Parathyroid adenoma (tissue), 2 donors: Measurements from ENCODE around the gene F10.

Experiments
- H2AFZ ChIP-seq: fragments of 300-600 bp; sonication (generic); one replicate; pipeline ENCODE4 v1.7.0; 2017; ENCODE audit warnings: antibody characterized with exemption, mild to moderate bottlenecking
- H3K27ac ChIP-seq: fragments of 300-600 bp; sonication (generic); one replicate; pipeline ENCODE4 v1.7.0; 2017
- H3K27me3 ChIP-seq: fragments of 300-600 bp; sonication (generic); one replicate; pipeline ENCODE4 v1.7.0; 2017; ENCODE audit warnings: low read length; ENCODE audit not compliant: control insufficient read depth, insufficient read depth
- H3K36me3 ChIP-seq: fragments of 300-600 bp; sonication (generic); one replicate; pipeline ENCODE4 v1.7.0; 2017; ENCODE audit warnings: low read length; ENCODE audit not compliant: control insufficient read depth, insufficient read depth
- H3K4me1 ChIP-seq: fragments of 300-600 bp; sonication (generic); one replicate; pipeline ENCODE4 v1.7.0; 2017; ENCODE audit warnings: control low read depth
- H3K4me2 ChIP-seq: fragments of 300-600 bp; sonication (generic); one replicate; pipeline ENCODE4 v1.7.0; 2017; ENCODE audit warnings: low read length
- H3K4me3 ChIP-seq: fragments of 300-600 bp; sonication (generic); one replicate; pipeline ENCODE4 v1.7.0; 2017; ENCODE audit warnings: low read depth, low read length
- H3K79me2 ChIP-seq: fragments of 300-600 bp; sonication (generic); one replicate; pipeline ENCODE4 v1.7.0; 2017; ENCODE audit warnings: control low read depth
- H3K9ac ChIP-seq: fragments of 300-600 bp; sonication (generic); one replicate; pipeline ENCODE4 v1.7.0; 2017; ENCODE audit warnings: mild to moderate bottlenecking
- H3K9me3 ChIP-seq: fragments of 300-600 bp; sonication (generic); one replicate; pipeline ENCODE4 v1.7.0; 2017; ENCODE audit warnings: low read length; ENCODE audit not compliant: control insufficient read depth
- TF ChIP-seq, protein P1 (sequence below): fragments of 300-600 bp; sonication (generic); IDR thresholded peaks from one replicate; pipeline ENCODE4 v1.7.0; 2017; ENCODE audit warnings: antibody characterized with exemption, mild to moderate bottlenecking
- donor health status: primary hyperparathyroidism.

F10 gene

GRCh38 chr13:113183450-113184129 is 61.0 kb downstream of the F10 start:
- no peak overlapping the region for H2AFZ ChIP-seq
- H3K79me2 ChIP-seq = peaks cover 3% of the 10 kb centered on the region
- no peak overlapping the region for H3K27ac ChIP-seq
- no peaks in the 10 kb centered on the region for H3K4me1 ChIP-seq
- H3K4me3 ChIP-seq = no peak overlapping the region
- H3K9ac ChIP-seq = no peak overlapping the region
- no peaks in the 10 kb centered on the region for H3K27me3 ChIP-seq
- H3K36me3 ChIP-seq = no peaks in the 10 kb centered on the region
- no peaks in the 10 kb centered on the region for H3K9me3 ChIP-seq
- H3K4me2 ChIP-seq = no peak overlapping the region
- TF ChIP-seq, protein P1, sequence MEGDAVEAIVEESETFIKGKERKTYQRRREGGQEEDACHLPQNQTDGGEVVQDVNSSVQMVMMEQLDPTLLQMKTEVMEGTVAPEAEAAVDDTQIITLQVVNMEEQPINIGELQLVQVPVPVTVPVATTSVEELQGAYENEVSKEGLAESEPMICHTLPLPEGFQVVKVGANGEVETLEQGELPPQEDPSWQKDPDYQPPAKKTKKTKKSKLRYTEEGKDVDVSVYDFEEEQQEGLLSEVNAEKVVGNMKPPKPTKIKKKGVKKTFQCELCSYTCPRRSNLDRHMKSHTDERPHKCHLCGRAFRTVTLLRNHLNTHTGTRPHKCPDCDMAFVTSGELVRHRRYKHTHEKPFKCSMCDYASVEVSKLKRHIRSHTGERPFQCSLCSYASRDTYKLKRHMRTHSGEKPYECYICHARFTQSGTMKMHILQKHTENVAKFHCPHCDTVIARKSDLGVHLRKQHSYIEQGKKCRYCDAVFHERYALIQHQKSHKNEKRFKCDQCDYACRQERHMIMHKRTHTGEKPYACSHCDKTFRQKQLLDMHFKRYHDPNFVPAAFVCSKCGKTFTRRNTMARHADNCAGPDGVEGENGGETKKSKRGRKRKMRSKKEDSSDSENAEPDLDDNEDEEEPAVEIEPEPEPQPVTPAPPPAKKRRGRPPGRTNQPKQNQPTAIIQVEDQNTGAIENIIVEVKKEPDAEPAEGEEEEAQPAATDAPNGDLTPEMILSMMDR = no peak

DNA sequence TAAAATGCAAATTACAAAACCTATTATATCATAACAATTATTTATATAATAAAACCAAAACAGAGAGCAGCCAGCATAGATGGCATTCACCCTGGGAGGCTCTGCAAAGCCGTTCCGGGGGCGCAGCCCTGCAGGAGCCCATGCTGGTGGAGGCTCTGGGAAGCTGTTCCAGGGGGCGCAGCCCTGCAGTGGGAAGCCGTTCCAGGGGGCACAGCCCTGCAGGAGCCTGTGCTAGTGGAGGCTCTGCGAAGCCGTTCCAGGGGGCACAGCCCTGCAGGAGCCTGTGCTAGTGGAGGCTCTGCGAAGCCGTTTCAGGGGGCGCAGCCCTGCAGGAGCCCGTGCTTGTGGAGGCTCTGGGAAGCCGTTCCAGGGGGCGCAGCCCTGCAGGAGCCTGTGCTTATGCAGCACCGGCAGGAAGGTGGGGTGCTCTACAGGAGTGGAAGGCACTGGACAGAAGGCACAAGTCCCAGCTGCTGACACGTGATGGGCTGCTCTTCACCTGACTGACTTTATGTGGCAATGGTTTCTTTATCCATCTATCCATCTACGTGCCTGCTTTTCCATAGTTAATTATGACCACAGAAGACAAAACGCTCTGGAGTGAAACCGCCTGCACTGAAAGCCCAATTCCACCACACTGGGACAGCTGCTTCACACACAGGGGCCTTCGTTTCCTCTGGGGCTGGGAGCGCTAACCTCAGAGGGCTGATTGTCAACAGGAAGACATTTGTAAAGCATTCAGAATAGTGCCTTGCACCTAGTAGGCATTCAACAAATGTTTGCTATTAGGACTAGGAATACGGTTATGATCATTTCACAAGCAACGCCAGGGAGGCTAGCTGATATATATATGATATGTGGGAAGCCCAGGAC is 62.2 kb downstream of the F10 start:
- no peak overlapping the region for H3K4me3 ChIP-seq
- no peaks in the 10 kb centered on the region for H3K9me3 ChIP-seq
- H3K27me3 ChIP-seq = no peaks in the 10 kb centered on the region
- no peak overlapping the region for H3K27ac ChIP-seq
- no peaks in the 10 kb centered on the region for H3K4me1 ChIP-seq
- peaks cover 3% of the 10 kb centered on the region for H3K79me2 ChIP-seq
- H3K9ac ChIP-seq = no peak overlapping the region
- TF ChIP-seq, protein P1 = no peak
- no peak overlapping the region for H2AFZ ChIP-seq
- H3K4me2 ChIP-seq = no peak overlapping the region
- H3K36me3 ChIP-seq = no peaks in the 10 kb centered on the region

- TF ChIP-seq, protein P1 = no peak
- Histone ChIP-seq H3K4me2 (no peak overlapping the region), H3K79me2 (peaks cover 3% of the 10 kb centered on the region), H3K4me1 (no peaks in the 10 kb centered on the region), H3K9me3 (no peaks in the 10 kb centered on the region), H3K27ac (peak overlapping the region; percentile 42), H2AFZ (no peak overlapping the region), H3K4me3 (no peak overlapping the region), H3K36me3 (no peaks in the 10 kb centered on the region), H3K9ac (no peak overlapping the region), H3K27me3 (no peaks in the 10 kb centered on the region)
Observed at GRCh38 chr13:113186061-113186900, 63.7 kb downstream of the F10 start.

GRCh38 chr13:113187263-113187669 is 64.7 kb downstream of the F10 start:
- Histone ChIP-seq H3K9me3 (no peaks in the 10 kb centered on the region), H3K27me3 (no peaks in the 10 kb centered on the region), H3K9ac (no peak overlapping the region), H3K27ac (peak overlapping the region; percentile 42), H3K4me2 (no peak overlapping the region), H2AFZ (no peak overlapping the region), H3K36me3 (no peaks in the 10 kb centered on the region), H3K79me2 (peaks cover 3% of the 10 kb centered on the region), H3K4me1 (no peaks in the 10 kb centered on the region), H3K4me3 (no peak overlapping the region)
- TF ChIP-seq, protein P1 = no peak
